Measurements from ENCODE around the gene KRTAP2-3. TPM values are rescaled to one million over a fixed set of nuclear protein-coding genes. Genes with fewer than 3 reads are reported as not detected.
"Not testable (repeated sequence)": the region's sequence is repeated elsewhere in the genome, so short reads cannot be mapped to it uniquely, and the experiment has no call there.

Gene KRTAP2-3, protein sequence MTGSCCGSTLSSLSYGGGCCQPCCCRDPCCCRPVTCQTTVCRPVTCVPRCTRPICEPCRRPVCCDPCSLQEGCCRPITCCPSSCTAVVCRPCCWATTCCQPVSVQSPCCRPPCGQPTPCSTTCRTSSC
- not detected in 2 replicates for total RNA-seq

DNA sequence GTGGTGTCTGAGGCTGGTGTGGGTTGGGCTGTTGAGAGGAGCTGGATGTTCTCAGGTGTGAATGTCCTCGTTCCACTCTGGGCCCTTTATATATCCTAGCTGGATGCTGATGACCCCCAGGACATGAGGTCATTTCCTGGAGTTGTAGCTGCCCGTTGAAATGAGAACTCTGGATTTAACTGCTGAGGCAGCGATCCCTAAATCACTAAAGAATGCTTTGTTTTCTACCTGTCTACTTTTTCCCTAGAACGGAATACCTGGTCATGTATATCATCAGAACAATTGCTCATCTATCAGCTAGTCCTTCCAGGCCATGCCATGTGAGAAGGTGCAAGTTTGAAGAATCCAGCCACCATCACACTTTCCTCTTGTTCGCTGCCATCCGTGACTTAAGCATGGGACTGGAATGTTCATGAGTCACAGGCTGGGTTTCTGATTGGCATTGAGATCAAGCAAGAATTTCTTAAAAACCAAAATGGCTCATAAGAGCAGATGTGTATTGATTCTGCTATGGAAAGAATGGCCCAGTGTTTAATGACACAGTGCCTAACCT is at the start of gene KRTAP2-3:
Gene KRTAP2-3, minus strand, starts transcription at position 63 of the 553 bp plus-strand sequence. CDS start 64 bp downstream, outside the sequence.
- no peak within 1 kb of the TSS for H3K4me3 Mint-ChIP-seq (ENCODE audit: low read depth)
- H3K36me3 Mint-ChIP-seq (ENCODE audit: low read depth): no peaks in the 10 kb centered on the region
- H3K4me1 Mint-ChIP-seq (ENCODE audit: low read depth): no peaks in the 10 kb centered on the region
- intact Hi-C loops (cut with micrococcal nuclease): no loop called here
- no peak for DNase-seq (ENCODE audit: low spot score)
- H3K27me3 Mint-ChIP-seq (ENCODE audit: low read depth): peaks cover 35% of the 10 kb centered on the region
- H3K9me3 Mint-ChIP-seq: peaks cover 5% of the 10 kb centered on the region
- no peak within 1 kb of the TSS for H3K27ac Mint-ChIP-seq

DNA sequence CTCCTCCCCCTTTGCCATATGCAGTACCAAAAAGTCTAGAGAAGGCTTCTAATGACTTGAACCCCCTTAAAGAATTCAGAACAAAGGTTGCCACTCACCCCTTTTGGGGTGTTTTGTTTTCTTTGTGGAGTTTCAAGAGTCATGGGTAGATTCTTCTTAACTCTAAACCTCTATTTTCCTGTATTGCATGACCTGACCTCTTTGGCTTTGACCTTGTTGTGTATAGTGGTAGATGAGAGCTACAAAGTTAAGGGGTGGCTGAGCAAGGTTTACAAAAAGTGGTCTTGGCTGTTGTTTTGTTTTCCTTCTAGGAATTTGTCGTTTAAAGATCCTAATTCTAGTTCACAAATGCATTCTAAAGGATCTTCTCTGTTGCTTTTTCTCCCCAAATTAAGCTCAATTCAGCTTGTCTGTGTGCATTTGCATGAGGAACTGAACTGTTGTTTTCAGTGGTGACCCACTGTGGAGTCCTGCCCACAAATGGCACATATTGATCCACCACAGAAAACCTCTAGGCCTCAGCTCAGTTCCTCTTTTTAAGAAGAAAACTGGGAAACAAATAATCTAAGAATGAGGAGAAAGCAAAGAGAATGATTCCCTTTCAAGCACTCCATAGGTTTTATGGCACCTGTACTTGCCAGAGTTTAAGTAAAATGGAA is 48.9 kb upstream of the KRTAP2-3 start:
- DNase-seq (ENCODE audit: low spot score); H3K4me1 Mint-ChIP-seq (ENCODE audit: low read depth); H3K36me3 Mint-ChIP-seq (ENCODE audit: low read depth); H3K4me3 Mint-ChIP-seq (ENCODE audit: low read depth); H3K27ac Mint-ChIP-seq; H3K27me3 Mint-ChIP-seq (ENCODE audit: low read depth); intact Hi-C loops (cut with micrococcal nuclease); H3K9me3 Mint-ChIP-seq: not testable (repeated sequence)

GRCh38 chr17:41107941-41108450 is 48.1 kb upstream of the KRTAP2-3 start:
- intact Hi-C loops (cut with micrococcal nuclease): no loop called here
- H3K4me1 Mint-ChIP-seq (ENCODE audit: low read depth): no peaks in the 10 kb centered on the region
- peaks cover 6% of the 10 kb centered on the region for H3K9me3 Mint-ChIP-seq
- no peak overlapping the region for H3K4me3 Mint-ChIP-seq (ENCODE audit: low read depth)
- no peak for DNase-seq (ENCODE audit: low spot score)
- H3K27ac Mint-ChIP-seq: no peak overlapping the region
- H3K36me3 Mint-ChIP-seq (ENCODE audit: low read depth): no peaks in the 10 kb centered on the region
- H3K27me3 Mint-ChIP-seq (ENCODE audit: low read depth): peaks cover 9% of the 10 kb centered on the region

- intact Hi-C loops (cut with micrococcal nuclease); H3K36me3 Mint-ChIP-seq (ENCODE audit: low read depth); DNase-seq (ENCODE audit: low spot score); H3K27me3 Mint-ChIP-seq (ENCODE audit: low read depth); H3K9me3 Mint-ChIP-seq; H3K4me3 Mint-ChIP-seq (ENCODE audit: low read depth); H3K27ac Mint-ChIP-seq; H3K4me1 Mint-ChIP-seq (ENCODE audit: low read depth): not testable (repeated sequence)
Measured at GRCh38 chr17:41105347-41105746, 45.4 kb upstream of the KRTAP2-3 start, which contains the start of gene KRTAP4-9. TSS of gene KRTAP4-9 (plus strand) at chr17:41105389. CDS start at chr17:41105389, 0 bp downstream.

- H3K27me3 Mint-ChIP-seq (ENCODE audit: low read depth): peaks cover 13% of the 10 kb centered on the region
- H3K36me3 Mint-ChIP-seq (ENCODE audit: low read depth); H3K9me3 Mint-ChIP-seq; DNase-seq (ENCODE audit: low spot score); intact Hi-C loops (cut with micrococcal nuclease); H3K27ac Mint-ChIP-seq; H3K4me1 Mint-ChIP-seq (ENCODE audit: low read depth); H3K4me3 Mint-ChIP-seq (ENCODE audit: low read depth): not testable (repeated sequence)
Measured at GRCh38 chr17:41104386-41105038, 44.6 kb upstream of the KRTAP2-3 start.

- intact Hi-C loops (cut with micrococcal nuclease): no loop called here
- H3K4me3 Mint-ChIP-seq (ENCODE audit: low read depth): no peak overlapping the region
- no peaks in the 10 kb centered on the region for H3K9me3 Mint-ChIP-seq
- H3K36me3 Mint-ChIP-seq (ENCODE audit: low read depth): no peaks in the 10 kb centered on the region
- H3K27me3 Mint-ChIP-seq (ENCODE audit: low read depth): peaks cover 12% of the 10 kb centered on the region
- no peak overlapping the region for H3K27ac Mint-ChIP-seq
- H3K4me1 Mint-ChIP-seq (ENCODE audit: low read depth): no peaks in the 10 kb centered on the region
- no peak for DNase-seq (ENCODE audit: low spot score)
Measured at GRCh38 chr17:41103896-41104295, 44.0 kb upstream of the KRTAP2-3 start.

GRCh38 chr17:41101586-41102259 is 41.8 kb upstream of the KRTAP2-3 start, which contains the start of gene KRTAP4-16:
TSS of gene KRTAP4-16 (minus strand) at chr17:41102209. CDS start at chr17:41102209, 0 bp downstream.
- Mint-ChIP-seq H3K27ac (no peak within 1 kb of the TSS), H3K27me3 (ENCODE audit: low read depth) (peaks cover 10% of the 10 kb centered on the region), H3K9me3 (no peaks in the 10 kb centered on the region), H3K4me3 (ENCODE audit: low read depth) (no peak within 1 kb of the TSS), H3K4me1 (ENCODE audit: low read depth) (no peaks in the 10 kb centered on the region), H3K36me3 (ENCODE audit: low read depth) (no peaks in the 10 kb centered on the region)
- DNase-seq (ENCODE audit: low spot score): no peak
- intact Hi-C loops (cut with micrococcal nuclease): no loop called here

- H3K4me3 Mint-ChIP-seq (ENCODE audit: low read depth); H3K27me3 Mint-ChIP-seq (ENCODE audit: low read depth); intact Hi-C loops (cut with micrococcal nuclease); H3K27ac Mint-ChIP-seq; H3K4me1 Mint-ChIP-seq (ENCODE audit: low read depth); H3K36me3 Mint-ChIP-seq (ENCODE audit: low read depth); H3K9me3 Mint-ChIP-seq; DNase-seq (ENCODE audit: low spot score): not testable (repeated sequence)
Measured at GRCh38 chr17:41099682-41100480, 40.0 kb upstream of the KRTAP2-3 start.

- Mint-ChIP-seq H3K4me1 (ENCODE audit: low read depth) (no peaks in the 10 kb centered on the region), H3K9me3 (no peaks in the 10 kb centered on the region), H3K27ac (no peak overlapping the region), H3K36me3 (ENCODE audit: low read depth) (no peaks in the 10 kb centered on the region), H3K4me3 (ENCODE audit: low read depth) (no peak overlapping the region), H3K27me3 (ENCODE audit: low read depth) (peaks cover 6% of the 10 kb centered on the region)
- intact Hi-C loops (cut with micrococcal nuclease): no loop called here
- no peak for DNase-seq (ENCODE audit: low spot score)
Measured at GRCh38 chr17:41098481-41098880, 38.6 kb upstream of the KRTAP2-3 start.

- Mint-ChIP-seq H3K4me3 (ENCODE audit: low read depth) (no peak within 1 kb of the TSS), H3K9me3 (peaks cover 2% of the 10 kb centered on the region), H3K27me3 (ENCODE audit: low read depth) (peaks cover 6% of the 10 kb centered on the region), H3K4me1 (ENCODE audit: low read depth) (no peaks in the 10 kb centered on the region), H3K27ac (no peak within 1 kb of the TSS), H3K36me3 (ENCODE audit: low read depth) (no peaks in the 10 kb centered on the region)
- intact Hi-C loops (cut with micrococcal nuclease): no loop called here
- DNase-seq (ENCODE audit: low spot score): no peak
Measured at GRCh38 chr17:41098042-41098441, 38.1 kb upstream of the KRTAP2-3 start, which contains the start of gene KRTAP4-8. TSS of gene KRTAP4-8 (minus strand) at chr17:41098142. CDS start at chr17:41098084, 58 bp downstream.

- H3K36me3 Mint-ChIP-seq (ENCODE audit: low read depth): no peaks in the 10 kb centered on the region
- H3K27me3 Mint-ChIP-seq (ENCODE audit: low read depth): peaks cover 6% of the 10 kb centered on the region
- H3K9me3 Mint-ChIP-seq: peaks cover 4% of the 10 kb centered on the region
- intact Hi-C loops (cut with micrococcal nuclease): no loop called here
- H3K27ac Mint-ChIP-seq: no peak overlapping the region
- H3K4me3 Mint-ChIP-seq (ENCODE audit: low read depth): no peak overlapping the region
- no peaks in the 10 kb centered on the region for H3K4me1 Mint-ChIP-seq (ENCODE audit: low read depth)
- no peak for DNase-seq (ENCODE audit: low spot score)
Measured at GRCh38 chr17:41096055-41096454, 36.1 kb upstream of the KRTAP2-3 start.

Measured in activated T-helper 2 cell treated with anti-CD3 and anti-CD28 coated beads, Interferon-gamma antibody, Interleukin-2, Interleukin-4, amounts not matched to agents 10 μg/mL and 5 μg/mL and 100 μg/mL, durations not matched to agents 14 hours and 24 hours and 36 hours (primary cell).